GM12801 (cell line): ENCODE data around the gene CHST15.

ENCODE experiments used
- TF ChIP-seq, protein P1 (sequence below): IDR thresholded peaks from one replicate; pipeline ENCODE4 v1.5.1; 2011; ENCODE audit warnings: control low read depth; ENCODE audit not compliant: insufficient read length; ENCODE audit errors: extremely low read depth

CHST15 gene

DNA sequence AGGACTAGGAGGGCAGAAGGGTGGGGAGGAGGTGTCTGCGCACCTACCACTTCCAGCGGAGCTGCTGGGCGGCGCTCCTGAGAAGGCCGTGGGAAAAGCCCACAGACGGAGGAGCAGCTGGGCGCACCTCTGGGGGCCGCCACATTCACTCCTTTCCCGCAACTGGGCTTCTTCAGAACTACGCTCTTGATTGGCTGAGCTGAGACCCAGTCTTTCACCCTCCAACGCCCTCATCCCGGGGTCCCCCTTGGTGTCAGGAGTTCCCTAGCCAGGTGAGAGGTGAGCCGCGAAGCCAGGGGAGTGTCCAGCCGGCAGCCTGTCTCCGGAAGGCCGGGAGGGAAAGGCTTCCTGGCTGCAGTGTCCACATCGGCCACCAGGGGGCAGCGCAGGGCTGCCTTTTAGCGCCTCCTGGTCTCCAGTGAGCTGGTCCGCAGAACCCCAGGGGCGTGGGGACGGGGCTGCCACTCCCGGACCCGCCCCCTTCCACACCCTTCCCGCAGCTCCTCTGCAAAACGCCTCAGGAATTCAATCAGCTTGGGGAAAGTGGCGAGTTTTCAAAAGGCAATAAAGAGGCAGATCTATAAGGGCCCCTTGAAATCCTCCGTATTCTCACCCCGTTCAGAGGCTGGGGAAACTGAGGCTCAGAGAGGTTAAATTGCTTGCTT lies 98.8 kb downstream of the CHST15 start:
- TF ChIP-seq, protein P1, sequence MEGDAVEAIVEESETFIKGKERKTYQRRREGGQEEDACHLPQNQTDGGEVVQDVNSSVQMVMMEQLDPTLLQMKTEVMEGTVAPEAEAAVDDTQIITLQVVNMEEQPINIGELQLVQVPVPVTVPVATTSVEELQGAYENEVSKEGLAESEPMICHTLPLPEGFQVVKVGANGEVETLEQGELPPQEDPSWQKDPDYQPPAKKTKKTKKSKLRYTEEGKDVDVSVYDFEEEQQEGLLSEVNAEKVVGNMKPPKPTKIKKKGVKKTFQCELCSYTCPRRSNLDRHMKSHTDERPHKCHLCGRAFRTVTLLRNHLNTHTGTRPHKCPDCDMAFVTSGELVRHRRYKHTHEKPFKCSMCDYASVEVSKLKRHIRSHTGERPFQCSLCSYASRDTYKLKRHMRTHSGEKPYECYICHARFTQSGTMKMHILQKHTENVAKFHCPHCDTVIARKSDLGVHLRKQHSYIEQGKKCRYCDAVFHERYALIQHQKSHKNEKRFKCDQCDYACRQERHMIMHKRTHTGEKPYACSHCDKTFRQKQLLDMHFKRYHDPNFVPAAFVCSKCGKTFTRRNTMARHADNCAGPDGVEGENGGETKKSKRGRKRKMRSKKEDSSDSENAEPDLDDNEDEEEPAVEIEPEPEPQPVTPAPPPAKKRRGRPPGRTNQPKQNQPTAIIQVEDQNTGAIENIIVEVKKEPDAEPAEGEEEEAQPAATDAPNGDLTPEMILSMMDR, result peak; percentile 63

DNA sequence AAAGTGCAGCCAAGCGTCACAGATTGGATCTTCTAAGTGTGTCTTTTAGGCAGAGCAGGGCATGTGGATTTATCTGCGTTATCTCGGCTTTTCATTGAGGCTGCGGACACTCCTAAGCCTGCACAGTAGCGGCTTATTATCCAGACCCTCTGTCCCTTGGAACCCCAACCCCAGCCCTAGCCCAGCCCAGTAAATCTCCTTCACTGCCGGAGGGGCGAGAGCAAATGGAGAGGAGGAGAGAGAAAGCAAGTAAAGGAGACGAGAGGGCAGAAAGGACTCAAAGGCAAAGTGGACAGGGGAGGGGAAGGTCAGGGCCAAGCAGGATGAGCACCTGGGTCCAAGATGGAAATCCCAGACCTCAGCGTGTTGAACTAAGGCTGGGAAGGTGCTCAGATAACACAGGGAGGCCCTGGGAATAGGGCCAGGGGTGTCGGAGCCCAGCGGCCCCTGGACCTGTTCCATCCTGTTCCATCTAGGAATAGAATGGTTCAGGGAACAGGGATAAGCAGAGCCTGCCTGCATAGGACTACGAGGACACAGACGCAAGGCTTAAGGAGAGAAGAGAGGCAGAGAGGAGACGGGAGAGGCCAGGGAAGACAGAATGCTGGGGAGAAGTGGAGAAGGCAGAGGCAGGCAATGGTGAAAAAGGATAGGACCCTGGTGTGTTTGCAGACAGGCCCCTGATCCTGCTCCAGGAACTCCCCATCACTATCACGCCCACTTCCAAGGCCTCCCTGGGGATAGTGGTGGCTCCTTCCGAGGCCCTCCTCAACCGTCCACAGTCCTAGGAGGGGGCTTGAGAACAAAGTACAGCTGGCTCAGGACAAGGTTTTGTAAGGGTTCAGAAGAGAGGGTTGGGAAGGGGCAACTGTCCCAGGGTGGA lies 99.6 kb downstream of the CHST15 start:
- TF ChIP-seq, protein P1, result no peak

DNA sequence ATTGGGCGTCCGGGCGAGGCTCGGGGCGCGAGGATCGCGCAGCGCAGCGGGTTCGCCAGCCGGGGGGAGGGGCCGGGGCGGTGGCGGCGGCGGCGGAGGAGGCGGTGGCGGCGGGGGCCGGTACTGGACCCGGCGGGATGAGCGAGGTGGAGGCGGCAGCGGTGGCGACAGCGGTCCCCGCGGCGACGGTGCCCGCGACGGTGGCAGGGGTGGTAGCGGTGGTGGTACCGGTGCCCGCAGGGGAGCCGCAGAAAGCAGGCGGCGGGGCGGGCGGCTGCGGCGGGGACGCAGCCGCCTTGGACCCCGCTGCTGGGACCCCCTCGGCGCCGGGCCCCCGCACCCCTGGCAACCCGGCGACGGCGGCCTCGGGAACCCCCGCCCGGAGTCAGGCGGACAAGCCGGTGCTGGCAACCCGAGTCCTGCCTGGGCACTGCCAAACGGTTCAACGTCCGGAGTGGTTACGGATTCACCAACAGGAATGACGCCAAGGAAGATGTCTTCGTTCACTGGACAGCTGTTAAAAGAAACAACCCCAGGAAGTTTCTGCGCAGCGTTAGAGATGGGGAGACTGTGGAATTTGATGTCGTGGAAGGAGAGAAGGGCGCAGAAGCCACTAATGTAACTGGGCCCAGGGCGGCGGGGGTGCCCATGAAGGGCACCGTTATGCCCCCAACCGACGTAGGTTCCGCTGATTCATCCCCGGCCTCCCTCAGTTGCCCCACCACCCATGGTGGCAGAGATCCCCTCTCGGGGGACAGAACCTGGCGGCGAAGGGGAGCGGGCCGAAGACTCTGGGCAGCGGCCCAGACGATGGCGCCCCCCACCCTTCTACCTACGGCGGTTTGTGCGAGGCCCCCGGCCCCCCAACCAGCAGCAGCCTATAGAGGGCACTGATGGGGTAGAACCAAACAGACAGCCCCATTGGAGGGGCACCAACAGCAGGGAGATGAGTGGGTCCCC lies 101.5 kb downstream of the CHST15 start:
- TF ChIP-seq, protein P1, result no peak

DNA sequence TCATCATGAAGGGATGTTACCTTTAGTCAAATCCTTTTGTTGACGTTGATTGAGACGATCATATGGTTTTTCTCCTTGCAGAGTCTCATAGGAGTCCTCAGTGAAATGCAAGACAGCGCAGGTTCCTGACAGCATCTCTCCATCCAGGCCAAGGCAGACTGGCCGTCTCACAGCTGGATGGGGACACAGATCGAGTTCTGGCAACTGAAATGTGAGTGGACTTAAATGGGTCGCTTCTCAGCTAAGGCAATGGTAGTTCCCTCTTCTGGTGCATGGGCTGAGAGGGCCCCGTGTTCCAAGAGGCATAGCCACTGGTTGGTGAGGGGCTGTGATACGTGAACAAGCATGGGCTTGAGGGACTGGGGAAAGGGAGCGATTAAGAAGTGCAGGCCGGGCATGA lies 102.5 kb downstream of the CHST15 start:
- TF ChIP-seq, protein P1, result no peak

DNA sequence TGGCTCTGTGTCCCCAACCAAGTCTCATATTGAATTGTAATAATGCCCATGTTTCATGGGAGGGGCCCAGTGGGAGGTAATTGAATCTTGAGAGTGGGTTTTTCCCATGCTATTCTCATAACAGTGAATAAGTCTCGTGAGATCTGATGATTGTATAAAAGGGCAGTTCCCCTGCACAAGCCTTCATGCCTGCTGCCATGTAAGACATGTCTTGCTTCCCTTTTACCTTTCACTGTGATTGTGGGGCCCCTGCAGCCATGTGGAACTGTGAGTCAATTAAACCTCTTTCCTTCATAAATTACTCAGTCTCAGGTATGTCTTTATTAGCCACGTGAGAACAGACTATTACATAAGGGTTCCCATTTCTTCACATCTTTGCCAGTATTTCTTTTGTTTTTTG lies 104.7 kb downstream of the CHST15 start:
- TF ChIP-seq, protein P1, result no peak

DNA sequence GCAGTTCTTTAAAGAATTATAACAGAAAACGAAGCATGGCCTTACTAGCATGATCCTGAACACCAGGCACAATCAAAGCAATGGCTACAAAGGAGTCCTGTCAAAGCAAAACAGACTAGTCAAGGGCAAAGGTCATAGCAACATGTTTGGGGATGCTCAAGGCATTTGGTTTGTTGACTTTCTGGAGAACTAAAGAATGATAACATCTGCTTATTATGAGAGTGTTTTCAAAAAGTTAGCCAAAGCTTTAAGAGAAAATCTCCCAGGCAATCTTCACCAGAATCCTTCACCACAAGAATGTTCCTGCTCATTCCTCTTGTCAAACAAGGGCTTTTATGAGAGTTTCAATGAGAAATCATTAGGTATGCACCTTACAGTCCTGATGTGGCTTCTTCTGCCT lies 106.7 kb downstream of the CHST15 start:
- TF ChIP-seq, protein P1, result no peak

DNA sequence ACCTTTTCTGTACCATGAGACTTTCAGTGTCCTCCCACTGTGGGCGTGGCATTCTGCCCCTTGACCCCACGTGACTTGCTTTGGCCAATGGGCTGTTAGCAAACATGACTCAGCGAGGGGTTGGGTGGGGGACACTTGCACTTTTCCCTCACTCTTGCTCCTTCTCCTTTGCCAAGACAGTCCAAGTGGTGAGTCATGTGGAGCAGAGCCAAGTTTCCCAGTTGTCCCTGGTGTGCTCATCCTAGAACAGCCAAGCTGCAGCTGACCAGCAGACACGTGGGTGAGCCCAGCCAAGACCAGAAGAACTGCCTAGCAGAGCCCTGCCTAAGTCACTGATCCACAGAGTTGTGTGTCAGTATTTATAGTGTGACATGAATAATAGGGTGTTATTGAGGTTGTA lies 119.0 kb downstream of the CHST15 start:
- TF ChIP-seq, protein P1, result no peak
